H1 (cell line): ENCODE results near the gene PLD3. TPM values are rescaled to one million over a fixed set of nuclear protein-coding genes. Genes with fewer than 3 reads are reported as not detected.

Source experiments
- CTCF ChIA-PET: fragments of 300-600 bp; sonication (Branson Sonifier 250); formaldehyde crosslinking; loops from one replicate; lab custom pipeline; 2021; ENCODE audit not compliant: partially characterized antibody; lab: Charles Lee
- POLR2A ChIA-PET: fragments of 300-600 bp; sonication (Branson Sonifier 250); formaldehyde crosslinking; loops from one replicate; lab custom pipeline; 2021; ENCODE audit warnings: inconsistent platforms; ENCODE audit not compliant: partially characterized antibody; lab: Charles Lee
- DNase-seq, 2 experiments: peaks; one replicate each; pipeline versions ENCODE4 v3.0.0 to v3.0.0-alpha.2; 2010 to 2022; ENCODE audit warnings: low spot score in 2 of 2, low read depth in 1 of 2, mixed read lengths in 1 of 2
- FAIRE-seq: peaks from 2 replicates; lab custom pipeline; 2011; peaks lifted over from hg19 to GRCh38; lab: Jason Lieb, UNC
- H2AFZ ChIP-seq: 2 replicates; pipeline ENCODE4 v1.8.1; 2012; ENCODE audit warnings: low read length, inconsistent platforms
- H2AK5ac ChIP-seq: 2 replicates; pipeline ENCODE4 v1.6.1; 2013; ENCODE audit warnings: low read depth, low read length
- H2BK120ac ChIP-seq: replicated peaks from 2 replicates; pipeline ENCODE3; 2013; ENCODE audit warnings: low read depth, low read length, inconsistent platforms
- H2BK12ac ChIP-seq: 2 replicates; pipeline ENCODE4 v1.6.1; 2013; ENCODE audit warnings: low read depth, low read length
- H2BK15ac ChIP-seq: 2 replicates; pipeline ENCODE4 v1.6.1; 2013; ENCODE audit warnings: low read length
- H2BK20ac ChIP-seq: 2 replicates; pipeline ENCODE4 v1.6.1; 2013; ENCODE audit warnings: low read length
- H2BK5ac ChIP-seq: 2 replicates; pipeline ENCODE4 v1.6.1; 2013; ENCODE audit warnings: low read depth, low read length
- H3K14ac ChIP-seq: 2 replicates; pipeline ENCODE4 v1.6.1; 2013; ENCODE audit warnings: inconsistent platforms; ENCODE audit not compliant: insufficient read length
- H3K18ac ChIP-seq: 2 replicates; pipeline ENCODE4 v1.6.1; 2013; ENCODE audit warnings: low read length; ENCODE audit errors: extremely low read depth
- H3K23ac ChIP-seq: 2 replicates; pipeline ENCODE4 v1.6.1; 2013; ENCODE audit warnings: inconsistent platforms; ENCODE audit not compliant: insufficient read length
- H3K23me2 ChIP-seq: 2 replicates; pipeline ENCODE4 v1.6.1; 2013; ENCODE audit warnings: low read depth, low read length
- H3K27ac ChIP-seq: 2 replicates; pipeline ENCODE4 v1.6.1; 2011; ENCODE audit warnings: low read depth, low read length, inconsistent platforms
- H3K27me3 ChIP-seq, 4 experiments: replicated peaks in 1 of 4; 1 replicate in 1 of 4; 2 replicates in 3 of 4; pipeline versions ENCODE4 v1.6.1 to v1.8.1; 2011 to 2013; ENCODE audit warnings: low read length in 3 of 4, mild to moderate bottlenecking in 3 of 4, inconsistent platforms in 2 of 4, mixed read lengths in 2 of 4, moderate library complexity in 1 of 4; ENCODE audit not compliant: control insufficient read depth in 3 of 4, insufficient read depth in 3 of 4; ENCODE audit errors: extremely low read depth in 1 of 4
- H3K36me3 ChIP-seq, 4 experiments: 2 replicates each; pipeline versions ENCODE4 v1.6.1 to v1.8.1; 2011 to 2013; ENCODE audit warnings: mild to moderate bottlenecking in 4 of 4, low read length in 3 of 4, moderate library complexity in 2 of 4, control low read depth in 1 of 4, inconsistent platforms in 1 of 4; ENCODE audit not compliant: insufficient read depth in 4 of 4, control insufficient read depth in 2 of 4
- H3K4ac ChIP-seq: replicated peaks from 2 replicates; pipeline ENCODE3; 2013; ENCODE audit warnings: low read length, low read depth, mixed read lengths, inconsistent platforms; ENCODE audit not compliant: insufficient read length
- H3K4me1 ChIP-seq, 4 experiments: replicated peaks in 1 of 4; 1 replicate in 1 of 4; 2 replicates in 3 of 4; pipeline versions ENCODE4 v1.6.1 to v1.8.1; 2011 to 2013; ENCODE audit warnings: low read length in 3 of 4, inconsistent platforms in 2 of 4, mixed read lengths in 1 of 4; ENCODE audit not compliant: insufficient read depth in 4 of 4, control insufficient read depth in 3 of 4
- H3K4me2 ChIP-seq, 2 experiments: 2 replicates each; pipeline versions ENCODE4 v1.6.1 to v1.8.1; 2011 to 2013; ENCODE audit warnings: low read depth in 2 of 2, low read length in 2 of 2, control low read depth in 1 of 2, inconsistent platforms in 1 of 2, mild to moderate bottlenecking in 1 of 2; ENCODE audit not compliant: insufficient read depth in 1 of 2
- H3K4me3 ChIP-seq, 4 experiments: fragments of 200-600, 300-600 bp in 1 of 4; sonication (generic), shearing (Covaris generic), sonication (Bioruptor Twin) in 1 of 4; 2 replicates each; pipeline versions ENCODE4 v1.5.1 to v1.8.1; 2011 to 2016; ENCODE audit warnings: low read length in 4 of 4, low read depth in 3 of 4, control low read depth in 2 of 4, inconsistent platforms in 2 of 4, mild to moderate bottlenecking in 2 of 4, mixed read lengths in 1 of 4, moderate library complexity in 1 of 4; ENCODE audit not compliant: insufficient read depth in 2 of 4; ENCODE audit errors: extremely low read depth in 1 of 4
- H3K56ac ChIP-seq: replicated peaks from 2 replicates; pipeline ENCODE3; 2013; ENCODE audit warnings: low read depth, mild to moderate bottlenecking, mixed read lengths, low read length, inconsistent platforms; ENCODE audit not compliant: insufficient read length
- H3K79me1 ChIP-seq: 2 replicates; pipeline ENCODE4 v1.6.1; 2013; ENCODE audit warnings: low read depth, low read length, control low read depth
- H3K79me2 ChIP-seq, 2 experiments: 2 replicates each; pipeline versions ENCODE4 v1.6.1 to v1.8.1; 2012 to 2013; ENCODE audit warnings: low read length in 2 of 2, mild to moderate bottlenecking in 2 of 2, inconsistent platforms in 1 of 2; ENCODE audit not compliant: insufficient read depth in 2 of 2, control insufficient read depth in 1 of 2
- H3K9ac ChIP-seq, 4 experiments: replicated peaks in 1 of 4; 1 replicate in 1 of 4; 2 replicates in 3 of 4; pipeline versions ENCODE4 v1.6.1 to v1.8.1; 2011 to 2013; ENCODE audit warnings: low read depth in 3 of 4, low read length in 3 of 4, control low read depth in 2 of 4, mild to moderate bottlenecking in 2 of 4, moderate library complexity in 2 of 4, inconsistent platforms in 1 of 4; ENCODE audit errors: extremely low read depth in 1 of 4
- H3K9me3 ChIP-seq, 2 experiments: 2 replicates each; pipeline versions ENCODE4 v1.6.1 to v1.8.1; 2012 to 2013; ENCODE audit warnings: mild to moderate bottlenecking in 2 of 2, moderate library complexity in 2 of 2, control low read depth in 1 of 2, inconsistent platforms in 1 of 2, low read depth in 1 of 2, low read length in 1 of 2, mixed read lengths in 1 of 2; ENCODE audit not compliant: insufficient read depth in 2 of 2
- H4K20me1 ChIP-seq, 2 experiments: replicated peaks in 1 of 2; 2 replicates each; pipeline versions ENCODE3 to v1.8.1; 2011 to 2013; ENCODE audit warnings: inconsistent platforms in 2 of 2, low read length in 2 of 2, mild to moderate bottlenecking in 1 of 2; ENCODE audit not compliant: insufficient read depth in 2 of 2, control insufficient read depth in 1 of 2
- H4K5ac ChIP-seq: 2 replicates; pipeline ENCODE4 v1.6.1; 2013; ENCODE audit warnings: low read length, low read depth, mixed read lengths, inconsistent platforms; ENCODE audit not compliant: insufficient read length
- H4K8ac ChIP-seq: 2 replicates; pipeline ENCODE4 v1.8.0; 2013; ENCODE audit warnings: mild to moderate bottlenecking, moderate library complexity, low read length, inconsistent platforms; ENCODE audit not compliant: insufficient read depth; ENCODE audit errors: extremely low read depth
- H4K91ac ChIP-seq: replicated peaks from 2 replicates; pipeline ENCODE3; 2013; ENCODE audit warnings: low read length, mixed read lengths, inconsistent platforms; ENCODE audit not compliant: insufficient read length
- CHD2 ChIP-seq: IDR thresholded peaks from 2 replicates; pipeline ENCODE4 v1.6.1; 2012; ENCODE audit warnings: low read length, improper control_type of control experiment
- GABPA ChIP-seq: IDR thresholded peaks from 2 replicates; pipeline ENCODE4 v1.6.1; 2011; ENCODE audit warnings: mild to moderate bottlenecking, low read length, moderate library complexity, borderline replicate concordance; ENCODE audit not compliant: insufficient read depth
- JUN ChIP-seq: IDR thresholded peaks from 2 replicates; pipeline ENCODE4 v1.6.1; 2011; ENCODE audit warnings: low read depth, mild to moderate bottlenecking, improper control_type of control experiment, low read length
- MAFK ChIP-seq: IDR thresholded peaks from 2 replicates; pipeline ENCODE4 v1.6.1; 2012; ENCODE audit warnings: low read depth, mild to moderate bottlenecking, improper control_type of control experiment, low read length
- NRF1 ChIP-seq: IDR thresholded peaks from 2 replicates; pipeline ENCODE4 v1.6.1; 2011; ENCODE audit warnings: mild to moderate bottlenecking, low read depth, low read length, improper control_type of control experiment
- PHF8 ChIP-seq: fragments of 200-600 bp; sonication (generic); conservative IDR thresholded peaks from 2 replicates; pipeline ENCODE4 v1.7.1; 2012; ENCODE audit warnings: low read depth, mild to moderate bottlenecking, inconsistent platforms, low read length, moderate library complexity
- RNF2 ChIP-seq: fragments of 200-900, 300-1000 bp; sonication (generic); IDR thresholded peaks from 2 replicates; pipeline ENCODE4 v1.7.1; 2016; ENCODE audit warnings: borderline replicate concordance, low read depth, mild to moderate bottlenecking, antibody characterized with exemption, low read length; ENCODE audit not compliant: poor library complexity, severe bottlenecking; ENCODE audit errors: missing control alignments
- SAP30 ChIP-seq: fragments of 300-600 bp; sonication (generic); IDR thresholded peaks from 2 replicates; pipeline ENCODE4 v1.7.1; 2012; ENCODE audit warnings: low read length, moderate library complexity, mild to moderate bottlenecking, inconsistent platforms; ENCODE audit not compliant: insufficient read depth, insufficient replicate concordance
- TEAD4 ChIP-seq: IDR thresholded peaks from 2 replicates; pipeline ENCODE4 v1.6.1; 2012; ENCODE audit warnings: low read depth, low read length, inconsistent platforms, mixed read lengths
- WGBS, 2 experiments: shearing (Covaris generic) in 1 of 2; methylation state at CpG; one replicate each; pipeline versions ENCODE4 v1.1.6 to v1.1.7; 2013 to 2015; ENCODE audit warnings: low lambda C conversion rate in 2 of 2, mixed read lengths in 2 of 2, inconsistent platforms in 1 of 2, low coverage in 1 of 2, missing lambda C conversion rate in 1 of 2; ENCODE audit not compliant: insufficient replicate concordance in 2 of 2, insufficient coverage in 1 of 2, insufficient read length in 1 of 2; ENCODE audit errors: extremely low coverage in 1 of 2, missing lambda C conversion rate in 1 of 2; 5-methylcytosine and 5-hydroxymethylcytosine counted together
- polyA plus RNA-seq, 7 experiments: library from polyadenylated mRNA; depleted of rRNA in 3 of 7; stranded (reverse) in 5 of 7; unstranded in 2 of 7; fragments of >200 nt in 5 of 7; fragments of 200-250 nt in 2 of 7; gene quantifications; 1 replicate in 5 of 7; 2 replicates in 1 of 7; 4 replicates in 1 of 7; pipeline versions ENCODE4 v1.2.1 to v1.2.3, GENCODE V29; 2011 to 2013; ENCODE audit warnings: missing spikeins in 2 of 7, mixed read lengths in 2 of 7
- total RNA-seq: library from RNA; stranded (reverse); fragmentation: NEBNext Ultra II Directional; extraction: Animal tissue kit (Norgen Biotek cat#: 25700); gene quantifications from 2 replicates; pipeline ENCODE4 v1.2.1, GENCODE V29; 2021

The PLD3 gene
- total and polyA plus RNA-seq, 2 of the 8 experiments (the other 6 are each of a cell fraction or from before 2014, with no cell fraction given) = 180 to 543 TPM

GRCh38 chr19:40414542-40415535 lies 66.3 kb downstream of the PLD3 start:
- Histone ChIP-seq H3K23ac (no peak overlapping the region), H2BK12ac (0 out of 2 replicates have a peak overlapping the region, but pooled peaks have one; percentile 71), H2BK20ac (no peak overlapping the region), H3K9me3 (no peaks in the 10 kb centered on the region), H3K4me1 (peaks cover 4 to 25% (median 15%) of the 10 kb centered on the region in 4 experiments), H3K4me3 (no peak overlapping the region), H4K5ac (no peak overlapping the region), H4K20me1 (no peaks in the 10 kb centered on the region), H2BK15ac (peak overlapping the region; percentile 6; the same call in 1 of the 2 replicates), H4K91ac (no peak overlapping the region), H4K8ac (peak overlapping the region; percentile 84; the same call in 1 of the 2 replicates), H3K23me2 (no peaks in the 10 kb centered on the region), H2BK5ac (no peak overlapping the region; the same call in 1 of the 2 replicates), H2AK5ac (no peak overlapping the region), H3K27me3 (no peaks in the 10 kb centered on the region; a peak in 1 of 7 replicates), H3K56ac (no peak overlapping the region), H3K79me2 (no peaks in the 10 kb centered on the region), H3K4ac (no peak overlapping the region), H2AFZ (no peak overlapping the region), H2BK120ac (no peak overlapping the region), H3K79me1 (no peaks in the 10 kb centered on the region), H3K14ac (no peak overlapping the region), H3K36me3 (no peaks in the 10 kb centered on the region), H3K18ac (peak overlapping the region; percentile 32; the same call in 1 of the 2 replicates), H3K9ac (no peak overlapping the region), H3K27ac (no peak overlapping the region), H3K4me2 (no peak overlapping the region)
- CTCF ChIA-PET = interaction anchor here (0.5 to 2.8 kb wide), 7 partner anchors 9 to 224 kb away, joined by 3 to 14 read pairs (median 4); no protein-coding TSS in a partner anchor
- no peak for FAIRE-seq
- DNase-seq = no peak
- POLR2A ChIA-PET = interaction anchor here (0.8 to 4.7 kb wide), 10 partner anchors 10 to 49 kb away, joined by 3 to 18 read pairs (median 3); partner anchors contain the start of gene SERTAD1
- WGBS, 2 experiments = 84% methylated on average over 19 of the region's 21 CpGs; no CpG with 5 or more reads in 1 of the 2 experiments
- TF ChIP-seq SAP30 = no peak
- no peak for TF ChIP-seq NRF1
- no peak for TF ChIP-seq CHD2
- no peak for TF ChIP-seq RNF2
- TF ChIP-seq PHF8 = no peak
- peak; percentile 80 for TF ChIP-seq MAFK
- TF ChIP-seq TEAD4 = peak; percentile 79
- no peak for TF ChIP-seq GABPA
- TF ChIP-seq JUN = no peak
